ENCODE measurements around the gene HSPA12B.
A peak's percentile ranks its signal among the peaks of the same experiment; 100 is the strongest.

Gene HSPA12B

GRCh38 chr20:3723284-3723683, 9.2 kb upstream of the HSPA12B start:
- TF ChIP-seq EGR1 (IDR thresholded peaks at IDR 0.05), result no peak
- TF ChIP-seq YY1 (IDR thresholded peaks at IDR 0.05; ENCODE audit: low read depth), result no peak
- no peak for TF ChIP-seq CEBPB (IDR thresholded peaks at IDR 0.05)
- TF ChIP-seq TEAD4 (IDR thresholded peaks at IDR 0.05), result no peak
- TF ChIP-seq REST (IDR thresholded peaks at IDR 0.05; ENCODE audit: low read depth), result no peak
- no peak for TF ChIP-seq RAD21 (IDR thresholded peaks at IDR 0.05; ENCODE audit: low read depth)
- TF ChIP-seq FOXM1 (IDR thresholded peaks at IDR 0.05; ENCODE audit: borderline replicate concordance, low read depth), result no peak
- TF ChIP-seq MAX (IDR thresholded peaks at IDR 0.05), result no peak
- no peak for TF ChIP-seq TAF1 (IDR thresholded peaks at IDR 0.05; ENCODE audit: low read depth)
- TF ChIP-seq EP300 (IDR thresholded peaks at IDR 0.05; ENCODE audit: borderline replicate concordance), result no peak
- TF ChIP-seq NFIC (IDR thresholded peaks at IDR 0.05), result no peak

- TF ChIP-seq REST (IDR thresholded peaks at IDR 0.05; ENCODE audit: low read depth), result no peak
- TF ChIP-seq FOXM1 (IDR thresholded peaks at IDR 0.05; ENCODE audit: borderline replicate concordance, low read depth), result no peak
- no peak for TF ChIP-seq TAF1 (IDR thresholded peaks at IDR 0.05; ENCODE audit: low read depth)
- no peak for TF ChIP-seq EP300 (IDR thresholded peaks at IDR 0.05; ENCODE audit: borderline replicate concordance)
- TF ChIP-seq NFIC (IDR thresholded peaks at IDR 0.05), result no peak
- no peak for TF ChIP-seq USF1 (IDR thresholded peaks at IDR 0.05)
- TF ChIP-seq CEBPB (IDR thresholded peaks at IDR 0.05), result no peak
- no peak for TF ChIP-seq RAD21 (IDR thresholded peaks at IDR 0.05; ENCODE audit: low read depth)
- TF ChIP-seq CREB1 (IDR thresholded peaks at IDR 0.05; ENCODE audit: low read depth), result no peak
- TF ChIP-seq MAX (IDR thresholded peaks at IDR 0.05), result no peak
- TF ChIP-seq ZBTB7A (IDR thresholded peaks at IDR 0.05; ENCODE audit: low read depth), result no peak
- no peak for TF ChIP-seq TEAD4 (IDR thresholded peaks at IDR 0.05)
These were observed 8.1 kb upstream of the HSPA12B start for GRCh38 chr20:3724356-3724755.

- TF ChIP-seq USF1 (IDR thresholded peaks at IDR 0.05) (peak; percentile 58), ZBTB7A (IDR thresholded peaks at IDR 0.05; ENCODE audit: low read depth) (no peak), REST (IDR thresholded peaks at IDR 0.05; ENCODE audit: low read depth) (no peak), MAX (IDR thresholded peaks at IDR 0.05) (no peak)
These were observed 5.0 kb upstream of the HSPA12B start for GRCh38 chr20:3727401-3728021.

GRCh38 chr20:3728354-3728753, 4.1 kb upstream of the HSPA12B start:
- TF ChIP-seq USF1 (IDR thresholded peaks at IDR 0.05), result no peak
- no peak for TF ChIP-seq TCF12 (IDR thresholded peaks at IDR 0.05; ENCODE audit: low read depth)
- no peak for TF ChIP-seq CEBPB (IDR thresholded peaks at IDR 0.05)
